Measurements from ENCODE around the gene ELL.

GRCh38 chr19:18450021-18450930 is 71.6 kb downstream of the ELL start:
- TF ChIP-seq POLR2AphosphoS5 (IDR thresholded peaks at IDR 0.05) (no peak), CTCF (IDR thresholded peaks at IDR 0.05) (no peak), POLR2A (IDR thresholded peaks at IDR 0.05; ENCODE audit: low read depth) (no peak)
